GM20000 (cell line): Measurements from ENCODE around the gene RRAS.

ENCODE experiments used
- DNase-seq: peaks from one replicate; pipeline ENCODE4 v3.0.0; 2012; ENCODE audit warnings: low spot score
- CTCF ChIP-seq: IDR thresholded peaks from 2 replicates; pipeline ENCODE4 v1.5.1; 2012; ENCODE audit warnings: mild to moderate bottlenecking, control low read depth; ENCODE audit errors: extremely low read depth, missing control alignments

The RRAS gene

DNA sequence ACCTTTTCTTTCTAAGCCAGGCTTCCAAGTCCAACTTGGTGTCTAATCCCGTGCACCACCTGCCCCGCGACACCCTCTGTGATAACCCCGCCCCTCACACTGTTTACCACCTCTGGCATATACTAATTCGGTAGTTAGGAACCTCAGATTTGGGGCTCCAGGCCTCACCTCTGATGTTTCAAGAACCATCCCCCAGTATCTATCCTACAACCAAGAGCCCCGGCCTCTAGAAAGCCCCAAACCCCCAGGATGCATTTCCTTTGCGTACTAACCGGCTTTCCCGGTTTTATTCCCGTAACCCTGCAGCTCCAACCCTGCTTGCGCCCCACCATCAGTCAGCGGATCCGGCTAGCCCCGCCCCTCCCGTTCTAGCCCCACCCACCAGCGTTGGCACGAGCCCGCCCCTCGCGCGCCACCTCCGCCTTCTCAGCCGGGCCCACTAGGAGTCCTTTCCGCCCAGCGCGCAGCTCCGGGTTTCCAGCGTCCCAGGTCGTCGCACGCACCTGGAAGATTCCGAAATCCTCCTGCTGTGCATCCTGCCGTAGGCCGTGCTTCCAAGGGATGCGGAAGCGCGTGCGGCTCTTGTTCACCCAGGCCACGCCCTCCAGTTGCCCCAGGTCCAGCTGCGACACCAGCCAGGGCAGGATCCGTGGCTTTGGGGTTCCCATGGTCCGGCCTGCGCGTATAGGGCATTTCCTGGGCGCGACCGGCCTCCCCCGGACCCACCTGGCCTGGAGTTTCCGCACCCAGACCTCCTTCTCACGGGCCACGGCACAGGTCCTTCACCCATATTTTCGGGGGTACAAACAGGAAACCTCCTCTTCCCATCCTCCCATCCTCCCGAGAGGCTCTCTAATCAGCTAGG lies 24.5 kb upstream of the RRAS start:
- DNase-seq, result peak; percentile 91
- no peak for TF ChIP-seq CTCF

DNA sequence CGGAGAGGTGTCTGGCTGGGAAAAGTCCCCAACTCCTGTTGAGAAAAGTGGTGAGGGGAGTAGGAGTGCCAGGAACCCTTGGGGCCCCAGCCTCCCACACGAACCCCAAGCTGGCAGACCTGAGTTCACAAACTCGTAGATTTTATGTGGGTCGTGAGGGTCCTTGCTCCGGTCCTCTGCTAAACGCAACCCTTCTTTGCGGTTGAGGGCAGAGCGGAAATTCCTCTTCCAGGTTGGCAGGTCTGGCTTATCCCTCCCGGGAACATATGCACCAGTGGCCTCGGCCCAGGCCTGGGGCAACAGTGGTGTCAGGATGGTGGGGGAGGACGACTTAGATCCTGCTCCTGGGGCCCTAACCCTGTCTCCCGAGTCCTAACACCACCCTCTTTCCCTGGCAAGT lies 23.3 kb upstream of the RRAS start:
- DNase-seq, result no peak
- no peak for TF ChIP-seq CTCF

DNA sequence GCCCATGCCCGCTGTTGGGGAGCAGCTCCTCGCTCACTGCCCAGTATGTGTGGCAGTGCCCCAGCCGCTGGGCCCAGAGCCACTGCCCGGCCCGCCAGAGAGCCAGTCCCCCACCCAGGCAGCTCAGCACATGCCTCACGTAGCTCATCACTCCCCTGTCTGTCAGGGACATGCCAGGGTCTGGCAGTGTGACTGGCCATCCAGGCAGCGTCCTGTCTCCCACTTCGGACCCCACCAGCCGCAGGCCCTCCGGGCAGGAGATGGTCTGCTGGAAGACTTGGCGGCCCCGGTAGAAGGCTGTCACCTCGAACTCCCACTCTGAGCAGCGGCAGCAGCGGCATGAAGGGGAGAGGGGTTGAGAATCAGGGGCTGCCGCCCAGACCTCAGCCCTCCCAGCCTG lies 22.1 kb upstream of the RRAS start:
- no peak for TF ChIP-seq CTCF
- DNase-seq, result no peak

DNA sequence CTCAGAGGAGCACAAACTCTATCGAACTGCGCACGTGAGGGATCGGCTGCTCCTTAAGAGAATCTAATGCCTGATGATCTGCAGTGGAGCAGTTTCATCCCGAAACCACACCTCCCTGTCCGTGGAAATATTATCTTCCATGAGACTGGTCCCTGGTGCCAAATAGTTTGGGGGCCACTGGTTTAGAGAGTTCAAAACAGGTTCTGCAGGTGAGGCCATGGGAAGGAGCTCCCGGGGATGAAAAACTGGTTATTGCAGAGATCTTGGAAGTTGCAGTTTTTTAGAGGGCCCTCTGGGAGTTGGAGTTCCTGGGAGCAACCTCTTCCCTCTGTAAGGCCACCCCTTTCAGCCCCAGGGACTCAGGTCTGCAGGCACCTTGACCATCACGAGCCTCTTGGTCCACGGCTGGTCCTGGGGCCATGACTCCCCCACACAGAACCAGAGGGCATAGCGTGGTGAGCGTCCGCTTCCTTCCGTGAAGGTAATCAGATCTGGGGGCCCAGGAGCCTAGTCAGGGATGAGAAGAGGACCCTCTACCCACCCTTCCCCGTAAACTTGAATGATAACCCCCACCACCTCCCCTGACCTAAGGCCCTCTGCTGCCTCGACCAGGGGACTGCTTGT lies 20.5 kb upstream of the RRAS start:
- no peak for TF ChIP-seq CTCF
- DNase-seq, result no peak

DNA sequence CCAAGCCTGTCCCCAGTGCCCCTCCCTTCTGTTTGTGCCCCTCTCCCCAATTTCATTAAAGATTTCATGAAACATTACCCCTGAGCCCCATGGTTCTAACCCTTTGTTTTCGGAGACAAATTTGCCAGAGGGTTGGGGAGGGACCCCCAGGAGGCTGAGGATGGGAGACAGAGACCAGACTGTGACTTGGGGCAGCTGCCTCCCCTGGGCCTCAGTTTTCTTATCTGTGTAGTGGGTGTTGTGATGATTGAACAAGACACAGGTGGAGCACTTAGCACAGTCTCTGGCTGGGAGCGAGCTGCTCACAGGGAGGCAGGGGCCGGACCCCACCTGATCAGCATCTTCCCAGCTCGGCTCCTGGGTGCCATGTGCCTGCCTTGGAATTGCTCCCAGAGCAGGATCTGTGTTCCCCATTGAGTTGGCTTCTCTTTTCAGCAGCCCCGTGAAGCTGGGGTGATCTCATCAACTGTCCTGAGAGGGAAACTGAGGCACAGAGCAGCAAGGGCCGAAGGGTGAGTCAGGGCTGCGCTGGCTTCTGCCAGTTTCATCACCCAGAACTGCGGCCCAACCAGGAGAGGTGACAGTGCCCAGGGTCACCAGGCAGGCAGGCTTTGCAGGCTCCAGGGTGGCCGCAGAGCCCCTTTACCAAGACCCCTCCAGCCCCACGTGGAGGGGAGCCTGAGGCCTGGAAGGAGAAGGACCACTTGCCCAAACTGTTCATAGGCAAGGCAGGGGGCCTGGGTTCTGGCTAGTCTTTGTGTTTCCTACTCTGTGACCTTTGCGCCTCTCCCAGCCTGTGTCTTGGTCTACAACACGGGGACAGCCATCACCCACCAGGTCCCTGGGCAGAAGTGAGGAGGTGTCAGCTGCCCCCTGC lies 18.9 kb upstream of the RRAS start:
- no peak for TF ChIP-seq CTCF
- no peak for DNase-seq

DNA sequence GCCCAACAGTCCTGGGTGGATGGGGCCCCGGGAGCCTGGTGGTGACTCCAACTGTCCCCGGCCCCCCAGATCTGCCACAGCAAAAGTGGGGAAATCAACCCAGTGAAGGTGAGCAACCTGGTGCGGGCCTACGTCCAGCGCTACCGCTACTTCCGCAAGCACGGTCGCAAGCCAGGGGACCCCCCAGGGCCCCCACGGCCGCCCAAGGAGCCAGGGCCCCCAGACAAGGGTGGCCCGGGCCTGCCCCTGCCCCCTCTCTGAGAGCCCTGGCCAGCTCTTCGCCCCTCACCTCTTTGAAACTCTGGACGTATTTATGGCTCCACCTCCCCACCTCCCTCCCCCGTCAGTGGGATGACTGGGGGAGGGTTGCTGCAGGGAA lies 18.2 kb upstream of the RRAS start:
- TF ChIP-seq CTCF, result no peak
- no peak for DNase-seq
